Loucy (cell line): Measurements from ENCODE around the gene KCNMA1.

ENCODE experiments used
- CTCF ChIP-seq: fragments of 200-600 bp; sonication (generic); conservative IDR thresholded peaks from 2 replicates; pipeline ENCODE4 v1.5.1; 2014; ENCODE audit warnings: mild to moderate bottlenecking, antibody characterized with exemption, low read length
- EZH2phosphoT487 ChIP-seq: fragments of 200-600 bp; IDR thresholded peaks from 2 replicates; pipeline ENCODE4 v1.6.1; 2018; ENCODE audit warnings: antibody characterized with exemption, mild to moderate bottlenecking, moderate library complexity, borderline replicate concordance

GRCh38 chr10:77236700-77237099, 400.9 kb downstream of the KCNMA1 start:
- no peak for TF ChIP-seq CTCF
- no peak for TF ChIP-seq EZH2phosphoT487
